Mesendoderm (in vitro differentiated cells): ENCODE data around the gene ARID5B.
A peak's percentile ranks its signal among the peaks of the same experiment; 100 is the strongest.

Experiments used
- DNase-seq: peaks from one replicate; pipeline ENCODE4 v3.0.0; 2013
- H2AK5ac ChIP-seq: 2 replicates; pipeline ENCODE4 v1.6.1; 2013; ENCODE audit warnings: low read length, inconsistent platforms
- H2BK120ac ChIP-seq: 2 replicates; pipeline ENCODE4 v1.6.1; 2013; ENCODE audit warnings: low read depth, mild to moderate bottlenecking, low read length, moderate library complexity, mixed read lengths
- H2BK15ac ChIP-seq: replicated peaks from 2 replicates; pipeline ENCODE4 v1.6.1; 2013; ENCODE audit warnings: low read depth, mild to moderate bottlenecking, moderate library complexity
- H2BK5ac ChIP-seq: 2 replicates; pipeline ENCODE4 v1.6.1; 2013; ENCODE audit warnings: low read length, inconsistent platforms
- H3K18ac ChIP-seq: 2 replicates; pipeline ENCODE4 v1.6.1; 2013; ENCODE audit warnings: mild to moderate bottlenecking, low read length, mixed read lengths
- H3K23ac ChIP-seq: one replicate; pipeline ENCODE4 v1.6.1; 2013; ENCODE audit warnings: low read length
- H3K27ac ChIP-seq: 2 replicates; pipeline ENCODE4 v1.5.1; 2013; ENCODE audit warnings: low read depth, mild to moderate bottlenecking, inconsistent platforms, low read length, moderate library complexity
- H3K27me3 ChIP-seq: 2 replicates; pipeline ENCODE4 v1.6.1; 2013; ENCODE audit warnings: low read length, control low read depth, mild to moderate bottlenecking, inconsistent platforms; ENCODE audit not compliant: insufficient read depth, poor library complexity
- H3K36me3 ChIP-seq: 2 replicates; pipeline ENCODE4 v1.6.1; 2013; ENCODE audit warnings: low read length, inconsistent platforms; ENCODE audit not compliant: control insufficient read depth, insufficient read depth
- H3K4ac ChIP-seq: one replicate; pipeline ENCODE4 v1.6.1; 2013; ENCODE audit warnings: low read depth, mild to moderate bottlenecking, low read length, moderate library complexity
- H3K4me1 ChIP-seq: 2 replicates; pipeline ENCODE4 v1.6.1; 2013; ENCODE audit warnings: low read depth, low read length, inconsistent platforms; ENCODE audit not compliant: control insufficient read depth
- H3K4me2 ChIP-seq: 2 replicates; pipeline ENCODE4 v1.6.1; 2013; ENCODE audit warnings: low read length
- H3K4me3 ChIP-seq: 2 replicates; pipeline ENCODE4 v1.5.1; 2013; ENCODE audit warnings: mild to moderate bottlenecking, low read length
- H3K56ac ChIP-seq: one replicate; pipeline ENCODE4 v1.6.1; 2013; ENCODE audit warnings: low read length
- H3K79me1 ChIP-seq: 2 replicates; pipeline ENCODE4 v1.6.1; 2013; ENCODE audit warnings: low read length, inconsistent platforms
- H3K79me2 ChIP-seq: 2 replicates; pipeline ENCODE4 v1.6.1; 2013; ENCODE audit warnings: mild to moderate bottlenecking, low read length; ENCODE audit not compliant: control insufficient read depth, insufficient read depth
- H3K9ac ChIP-seq: 2 replicates; pipeline ENCODE4 v1.6.1; 2013; ENCODE audit warnings: low read length, inconsistent platforms
- H4K5ac ChIP-seq: one replicate; pipeline ENCODE4 v1.6.1; 2013; ENCODE audit warnings: low read length
- H4K8ac ChIP-seq: one replicate; pipeline ENCODE4 v1.6.1; 2013; ENCODE audit warnings: low read depth, mild to moderate bottlenecking, control low read depth, low read length, moderate library complexity
- WGBS: extraction: QIAGEN DNeasy Blood & Tissue Kit; methylation state at CpG from one replicate; pipeline ENCODE4 v1.1.7; 2013; ENCODE audit warnings: low lambda C conversion rate, missing lambda C conversion rate; ENCODE audit not compliant: insufficient coverage; ENCODE audit errors: extremely low coverage; 5-methylcytosine and 5-hydroxymethylcytosine counted together

The ARID5B gene

GRCh38 chr10:61899997-61900828, 1.3 kb upstream of the ARID5B start:
- Histone ChIP-seq H3K4ac (no peak overlapping the region), H2AK5ac (no peak overlapping the region), H2BK5ac (no peak overlapping the region), H4K8ac (no peak overlapping the region), H3K4me1 (peaks cover 5% of the 10 kb centered on the region), H3K4me2 (peak overlapping the region; percentile 58), H3K79me2 (no peaks in the 10 kb centered on the region), H3K27ac (no peak overlapping the region), H4K5ac (no peak overlapping the region), H2BK120ac (no peak overlapping the region), H3K79me1 (no peaks in the 10 kb centered on the region), H3K18ac (peak overlapping the region; percentile 28), H3K36me3 (no peaks in the 10 kb centered on the region), H3K4me3 (no peak overlapping the region), H3K9ac (peak overlapping the region; percentile 16), H2BK15ac (no peak overlapping the region), H3K27me3 (peaks cover 2% of the 10 kb centered on the region), H3K23ac (no peak overlapping the region), H3K56ac (peak overlapping the region; percentile 18)
- DNase-seq: no peak
- WGBS: no CpG with 5 or more reads among the region's 25 CpGs

- peak overlapping the region; percentile 51 for H3K56ac ChIP-seq
- H2AK5ac ChIP-seq: no peak overlapping the region
- H3K9ac ChIP-seq: peak overlapping the region; percentile 47
- no peaks in the 10 kb centered on the region for H3K36me3 ChIP-seq
- peak overlapping the region; percentile 80 for H3K18ac ChIP-seq
- no peaks in the 10 kb centered on the region for H3K79me2 ChIP-seq
- H3K4me3 ChIP-seq: peak overlapping the region; percentile 34
- peaks cover 2% of the 10 kb centered on the region for H3K27me3 ChIP-seq
- H3K4me1 ChIP-seq: peaks cover 5% of the 10 kb centered on the region
- peak; percentile 59 for DNase-seq
- no peak overlapping the region for H4K8ac ChIP-seq
- H3K23ac ChIP-seq: no peak overlapping the region
- no peak overlapping the region for H2BK5ac ChIP-seq
- H2BK15ac ChIP-seq: no peak overlapping the region
- no peaks in the 10 kb centered on the region for H3K79me1 ChIP-seq
- peak overlapping the region; percentile 94 for H3K4me2 ChIP-seq
- H2BK120ac ChIP-seq: no peak overlapping the region
- no peak overlapping the region for H3K27ac ChIP-seq
- H4K5ac ChIP-seq: no peak overlapping the region
- no peak overlapping the region for H3K4ac ChIP-seq
- no CpG with 5 or more reads among the region's 14 CpGs for WGBS
These were observed 438 bp downstream of the ARID5B start for GRCh38 chr10:61901829-61902444.

- Histone ChIP-seq H3K23ac (no peak overlapping the region), H3K4ac (no peak overlapping the region), H3K18ac (peak overlapping the region; percentile 39), H4K5ac (no peak overlapping the region), H3K79me2 (no peaks in the 10 kb centered on the region), H3K4me2 (peak overlapping the region; percentile 94), H2AK5ac (no peak overlapping the region), H2BK5ac (no peak overlapping the region), H3K79me1 (no peaks in the 10 kb centered on the region), H3K36me3 (no peaks in the 10 kb centered on the region), H3K27ac (no peak overlapping the region), H2BK120ac (no peak overlapping the region), H2BK15ac (no peak overlapping the region), H4K8ac (no peak overlapping the region), H3K27me3 (peaks cover 2% of the 10 kb centered on the region), H3K4me1 (peaks cover 2% of the 10 kb centered on the region), H3K9ac (peak overlapping the region; percentile 25), H3K4me3 (peak overlapping the region; percentile 29), H3K56ac (peak overlapping the region; percentile 84)
- peak; percentile 79 for DNase-seq
- WGBS: no CpG with 5 or more reads among the region's 25 CpGs
These were observed 1.1 kb downstream of the ARID5B start for GRCh38 chr10:61902445-61903220.

- Histone ChIP-seq H3K79me2 (no peaks in the 10 kb centered on the region), H3K36me3 (no peaks in the 10 kb centered on the region), H4K8ac (no peak overlapping the region), H2BK15ac (no peak overlapping the region), H2BK120ac (no peak overlapping the region), H3K56ac (peak overlapping the region; percentile 84), H3K4me2 (peak overlapping the region; percentile 94), H3K27me3 (peaks cover 2% of the 10 kb centered on the region), H3K27ac (no peak overlapping the region), H3K4ac (no peak overlapping the region), H3K4me3 (peak overlapping the region; percentile 58), H2AK5ac (no peak overlapping the region), H2BK5ac (peak overlapping the region; percentile 36), H3K79me1 (no peaks in the 10 kb centered on the region), H3K18ac (peak overlapping the region; percentile 51), H3K23ac (no peak overlapping the region), H3K4me1 (peaks cover 2% of the 10 kb centered on the region), H3K9ac (peak overlapping the region; percentile 71), H4K5ac (no peak overlapping the region)
- WGBS: no CpG with 5 or more reads among the region's 56 CpGs
- DNase-seq: peak; percentile 81
These were observed 1.9 kb downstream of the ARID5B start for GRCh38 chr10:61903221-61903927.

- no peak for DNase-seq
- Histone ChIP-seq H3K79me2 (no peaks in the 10 kb centered on the region), H3K27ac (no peak overlapping the region), H3K79me1 (no peaks in the 10 kb centered on the region), H3K4me3 (no peak overlapping the region), H3K4ac (no peak overlapping the region), H2BK5ac (no peak overlapping the region), H4K8ac (no peak overlapping the region), H3K56ac (peak overlapping the region; percentile 39), H3K9ac (no peak overlapping the region), H2BK15ac (no peak overlapping the region), H3K4me1 (peaks cover 2% of the 10 kb centered on the region), H2BK120ac (no peak overlapping the region), H4K5ac (no peak overlapping the region), H3K4me2 (no peak overlapping the region), H3K18ac (peak overlapping the region; percentile 51), H3K27me3 (peaks cover 2% of the 10 kb centered on the region), H2AK5ac (no peak overlapping the region), H3K23ac (no peak overlapping the region), H3K36me3 (no peaks in the 10 kb centered on the region)
- no CpG with 5 or more reads among the region's 7 CpGs for WGBS
These were observed 2.4 kb downstream of the ARID5B start for GRCh38 chr10:61903928-61904344.
